Subcutaneous adipose tissue (tissue), 4 donors: ENCODE data around the gene G6PD. TPM values are rescaled to one million over a fixed set of nuclear protein-coding genes. Genes with fewer than 3 reads are reported as not detected.

Source experiments
- total RNA-seq, 4 donors: library from RNA; depleted of rRNA; stranded (reverse); fragments of >200 nt; gene quantifications; one replicate each; pipeline ENCODE4 v1.1.0, GENCODE V29; 2016
- TF ChIP-seq, protein P1 (sequence below): fragments of 450-650 bp; IDR thresholded peaks from one replicate; pipeline ENCODE4 v1.5.1; 2016; ENCODE audit warnings: low read depth, mild to moderate bottlenecking, control low read depth, antibody characterized with exemption, moderate library complexity

The G6PD gene
- total RNA-seq, 4 donors from 2014 or later = 37.2 to 90.6 (median 46.5) TPM

DNA sequence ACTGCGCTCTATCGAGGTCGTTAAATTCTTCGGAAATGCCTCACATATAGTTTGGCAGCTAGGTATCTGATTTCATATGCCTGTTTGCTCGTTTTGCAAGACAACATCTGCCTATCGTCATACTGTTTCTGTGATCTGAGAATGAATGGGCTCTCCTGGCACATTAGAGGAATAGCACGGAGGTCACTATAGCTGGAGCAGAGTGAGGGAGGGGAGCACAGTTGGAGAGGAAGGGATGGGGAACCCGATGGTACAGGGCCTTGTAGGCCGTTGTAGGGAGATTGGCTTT lies 1.3 kb upstream of the G6PD start:
- TF ChIP-seq, protein P1, sequence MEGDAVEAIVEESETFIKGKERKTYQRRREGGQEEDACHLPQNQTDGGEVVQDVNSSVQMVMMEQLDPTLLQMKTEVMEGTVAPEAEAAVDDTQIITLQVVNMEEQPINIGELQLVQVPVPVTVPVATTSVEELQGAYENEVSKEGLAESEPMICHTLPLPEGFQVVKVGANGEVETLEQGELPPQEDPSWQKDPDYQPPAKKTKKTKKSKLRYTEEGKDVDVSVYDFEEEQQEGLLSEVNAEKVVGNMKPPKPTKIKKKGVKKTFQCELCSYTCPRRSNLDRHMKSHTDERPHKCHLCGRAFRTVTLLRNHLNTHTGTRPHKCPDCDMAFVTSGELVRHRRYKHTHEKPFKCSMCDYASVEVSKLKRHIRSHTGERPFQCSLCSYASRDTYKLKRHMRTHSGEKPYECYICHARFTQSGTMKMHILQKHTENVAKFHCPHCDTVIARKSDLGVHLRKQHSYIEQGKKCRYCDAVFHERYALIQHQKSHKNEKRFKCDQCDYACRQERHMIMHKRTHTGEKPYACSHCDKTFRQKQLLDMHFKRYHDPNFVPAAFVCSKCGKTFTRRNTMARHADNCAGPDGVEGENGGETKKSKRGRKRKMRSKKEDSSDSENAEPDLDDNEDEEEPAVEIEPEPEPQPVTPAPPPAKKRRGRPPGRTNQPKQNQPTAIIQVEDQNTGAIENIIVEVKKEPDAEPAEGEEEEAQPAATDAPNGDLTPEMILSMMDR = no peak

DNA sequence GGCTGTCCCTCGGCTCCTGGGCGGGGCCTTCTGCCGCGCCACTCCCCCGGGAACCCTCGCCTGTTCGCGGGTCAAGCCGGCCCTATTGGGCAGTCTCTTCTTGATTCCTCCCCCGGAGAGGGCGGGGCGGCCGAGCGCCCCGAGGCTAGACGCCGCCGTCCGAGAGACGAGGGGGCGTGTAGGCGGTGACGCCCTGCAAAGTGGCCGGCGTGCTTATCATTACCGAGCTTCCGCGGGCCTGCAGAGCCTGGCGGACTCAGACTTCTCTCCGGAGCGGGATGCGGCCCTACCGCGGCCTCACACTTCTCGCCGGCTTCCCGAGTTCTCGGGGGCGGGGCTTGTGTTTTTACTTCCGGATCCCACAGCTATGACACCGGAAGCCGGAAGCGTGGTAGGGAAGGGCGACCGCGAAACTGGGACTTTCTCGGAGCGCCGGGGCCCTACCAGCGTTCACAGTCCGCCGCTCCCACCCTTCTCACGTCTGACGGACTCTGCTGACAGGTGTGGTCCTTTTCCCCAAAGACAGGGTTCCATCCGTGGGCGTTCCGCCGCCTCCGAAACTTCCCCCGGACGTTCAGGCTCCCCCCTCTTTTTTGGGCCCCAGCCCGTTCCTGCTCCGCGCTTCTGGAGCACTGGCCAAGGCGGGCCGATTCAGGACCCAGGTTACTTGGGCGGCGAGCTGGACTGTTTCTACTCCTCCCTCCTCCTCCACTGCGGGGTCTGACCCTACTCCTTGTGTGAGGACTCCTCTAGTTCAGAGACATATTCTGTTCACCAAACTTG lies 790 bp upstream of the G6PD start, which contains the start of gene IKBKG:
Gene IKBKG (plus strand): TSS at position 376 of the 783 bp plus-strand sequence. CDS start 4,383 bp downstream, outside the sequence.
- TF ChIP-seq, protein P1 = no peak

DNA sequence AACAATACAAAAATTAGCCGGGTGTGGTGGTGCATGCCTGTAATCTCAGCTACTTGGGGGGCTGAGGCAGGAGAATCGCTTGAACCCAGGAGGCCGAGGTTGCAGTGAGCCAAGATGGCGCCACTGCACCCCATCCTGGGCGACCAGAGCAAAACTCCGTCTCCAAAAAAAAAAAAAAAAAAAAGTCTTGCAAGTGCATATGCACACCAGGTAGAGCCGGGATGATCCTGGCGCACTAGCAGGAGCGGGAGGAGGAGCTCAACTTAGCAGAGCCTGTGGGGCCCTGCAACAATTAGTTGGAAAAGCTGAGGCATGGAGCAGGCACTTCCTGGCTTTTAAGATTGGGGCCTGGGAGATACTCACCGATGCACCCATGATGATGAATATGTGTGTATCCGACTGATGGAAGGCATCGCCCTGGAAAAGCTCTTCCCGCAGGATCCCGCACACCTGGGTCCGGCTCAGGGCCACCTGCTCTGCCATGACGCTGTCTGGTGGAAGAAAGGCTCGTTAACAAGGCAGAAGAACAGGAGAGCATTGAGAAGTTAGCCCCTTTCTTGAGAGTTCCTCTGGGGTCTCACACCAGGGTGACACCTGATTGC lies 872 bp downstream of the G6PD start:
- TF ChIP-seq, protein P1 = no peak

DNA sequence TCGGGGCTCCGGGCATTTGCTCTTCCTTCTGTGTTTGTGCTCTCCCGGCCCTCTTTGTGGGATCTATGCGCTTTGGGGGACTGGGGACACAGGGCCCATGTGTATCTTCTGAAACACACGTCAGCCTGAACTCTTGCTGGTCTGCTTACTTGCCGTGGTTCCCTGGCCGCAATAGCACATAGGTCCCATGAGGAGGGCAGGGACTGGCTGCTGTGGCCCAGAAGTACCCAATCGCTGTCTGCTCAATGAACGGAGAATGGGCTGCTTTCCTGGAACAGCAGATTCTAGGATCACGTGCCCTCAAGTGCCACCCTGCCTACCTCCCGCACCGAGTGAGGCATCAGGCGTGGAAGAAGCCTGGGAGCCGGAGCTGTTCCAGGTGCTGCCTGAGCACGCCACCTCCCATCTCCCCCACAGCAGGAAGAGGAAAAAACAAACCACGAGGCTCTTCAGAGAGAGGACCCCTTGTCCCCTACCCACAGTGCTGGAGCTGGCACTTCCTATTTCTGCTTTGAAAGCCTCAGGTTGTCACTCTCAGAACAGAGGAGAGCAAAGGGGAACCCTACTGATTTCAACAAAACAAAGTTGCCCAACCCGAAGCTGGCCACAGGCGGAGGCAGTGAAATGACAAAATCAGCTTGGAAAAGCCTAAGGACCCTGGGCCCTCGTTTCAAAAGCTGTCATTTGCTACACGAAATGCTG lies 3.8 kb downstream of the G6PD start:
- TF ChIP-seq, protein P1 = no peak

DNA sequence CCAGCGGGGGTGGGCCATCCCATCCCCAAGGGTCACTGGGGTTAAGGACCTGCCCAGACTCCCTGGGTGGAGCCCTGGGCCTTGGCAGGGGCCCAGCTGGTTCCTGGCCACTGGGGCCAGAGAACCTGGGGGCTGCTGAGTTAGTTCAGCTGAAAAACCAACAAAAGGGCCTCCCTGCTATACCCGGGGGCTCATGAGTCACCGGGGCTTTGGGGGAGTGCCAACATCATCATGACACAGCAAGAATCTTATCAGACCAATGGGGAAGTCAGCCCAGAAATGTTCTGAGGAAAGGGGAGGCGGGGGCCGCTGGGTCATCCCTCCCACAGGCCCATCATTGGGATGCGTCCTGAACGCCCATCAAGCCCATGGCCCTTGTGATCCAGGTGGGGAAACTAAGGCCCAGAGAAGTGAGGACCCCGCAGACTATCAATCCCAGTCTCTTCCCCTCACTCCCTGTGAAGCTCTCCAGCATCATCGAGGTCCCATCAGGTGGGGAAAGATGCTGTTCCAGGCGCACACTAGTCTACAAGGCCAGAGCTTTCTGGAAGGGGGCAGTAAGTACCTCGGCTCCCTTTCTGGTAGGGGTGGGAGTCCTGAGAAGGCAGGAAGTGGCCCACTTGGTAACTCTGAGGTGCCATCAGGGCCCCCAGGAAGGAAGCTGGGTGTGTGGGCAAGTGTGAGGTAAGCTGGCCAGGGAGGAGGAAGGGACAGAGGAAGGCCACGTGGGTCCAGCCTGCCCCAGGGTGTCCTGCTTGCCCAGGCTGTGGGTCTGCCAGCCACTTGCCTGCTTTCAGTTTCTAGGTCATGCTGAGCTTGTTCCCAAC lies 4.5 kb downstream of the G6PD start:
- TF ChIP-seq, protein P1 = no peak

DNA sequence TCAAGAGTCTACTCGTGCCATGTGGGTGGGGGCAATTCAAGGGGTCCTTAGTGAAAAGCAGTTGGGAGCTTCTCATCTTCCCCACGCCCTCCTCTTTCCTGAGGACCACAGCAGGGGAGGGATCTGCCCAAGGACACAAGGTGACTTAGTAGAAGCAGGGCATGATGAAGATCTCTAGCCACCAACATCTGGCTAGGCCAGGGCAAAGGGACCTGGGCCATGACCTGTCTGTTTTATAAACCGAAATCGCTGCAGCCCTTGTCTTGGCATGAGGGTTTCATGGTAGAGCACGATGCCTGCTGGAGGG lies 5.1 kb downstream of the G6PD start:
- TF ChIP-seq, protein P1 = no peak
